HG02610 (cell line): Measurements from ENCODE around the gene SHANK2.

Experiments
- ATAC-seq: cut with Tn5 transposase; IDR thresholded peaks from one replicate; pipeline ENCODE4 v1.9.1; 2021; ENCODE audit warnings: mild to moderate bottlenecking, moderate library complexity; ENCODE audit not compliant: unreplicated experiment

The SHANK2 gene

GRCh38 chr11:71269603-71270511 is 17.5 kb upstream of the SHANK2 start:
- ATAC-seq, result no peak

- ATAC-seq, result no peak
These were observed 16.4 kb upstream of the SHANK2 start for GRCh38 chr11:71268706-71269321.

- ATAC-seq, result no peak
These were observed 15.5 kb upstream of the SHANK2 start for GRCh38 chr11:71267807-71268421.

- no peak for ATAC-seq
These were observed 13.9 kb upstream of the SHANK2 start for GRCh38 chr11:71266114-71266833.

GRCh38 chr11:71265559-71266092 is 13.2 kb upstream of the SHANK2 start:
- ATAC-seq, result no peak

- no peak for ATAC-seq
These were observed 11.0 kb upstream of the SHANK2 start for GRCh38 chr11:71263386-71263785.

GRCh38 chr11:71255800-71256479 is 3.6 kb upstream of the SHANK2 start:
- no peak for ATAC-seq

- no peak for ATAC-seq
These were observed 2.9 kb upstream of the SHANK2 start for GRCh38 chr11:71255323-71255722.

GRCh38 chr11:71253794-71254193 is 1.4 kb upstream of the SHANK2 start:
- ATAC-seq, result no peak

GRCh38 chr11:71252770-71253730 is 673 bp upstream of the SHANK2 start:
- no peak for ATAC-seq

- ATAC-seq, result no peak
These were observed 562 bp downstream of the SHANK2 start for GRCh38 chr11:71251761-71252268.

- ATAC-seq, result no peak
These were observed 1.1 kb downstream of the SHANK2 start for GRCh38 chr11:71251151-71251721.

- no peak for ATAC-seq
These were observed 1.7 kb downstream of the SHANK2 start for GRCh38 chr11:71250523-71251150.

GRCh38 chr11:71249301-71249700 is 3.1 kb downstream of the SHANK2 start:
- no peak for ATAC-seq

GRCh38 chr11:71248656-71249055 is 3.7 kb downstream of the SHANK2 start:
- no peak for ATAC-seq

GRCh38 chr11:71248251-71248570 is 4.2 kb downstream of the SHANK2 start:
- ATAC-seq, result no peak

- ATAC-seq, result no peak
These were observed 4.7 kb downstream of the SHANK2 start for GRCh38 chr11:71247551-71248250.

GRCh38 chr11:71246559-71246958 is 5.8 kb downstream of the SHANK2 start:
- no peak for ATAC-seq
